GM21447 (cell line): Measurements from ENCODE around the gene CDKL4.
"Not testable (repeated sequence)": the region's sequence is repeated elsewhere in the genome, so short reads cannot be mapped to it uniquely, and the experiment has no call there.

Source experiments
- ATAC-seq: cut with Tn5 transposase; IDR thresholded peaks from one replicate; pipeline ENCODE4 v1.9.1; 2021; ENCODE audit not compliant: unreplicated experiment

The CDKL4 gene

GRCh38 chr2:39243469-39244123, at the start of gene CDKL4:
CDKL4 (minus strand) TSS chr2:39243970.
- no peak for ATAC-seq

- ATAC-seq = no peak
Measured at GRCh38 chr2:39290433-39290832, 46.7 kb upstream of the CDKL4 start.

GRCh38 chr2:39289609-39290008, 45.8 kb upstream of the CDKL4 start:
- ATAC-seq = no peak

GRCh38 chr2:39283561-39283960, 39.8 kb upstream of the CDKL4 start:
- ATAC-seq = no peak

- ATAC-seq = no peak
Measured at GRCh38 chr2:39281391-39281790, 37.6 kb upstream of the CDKL4 start.

- no peak for ATAC-seq
Measured at GRCh38 chr2:39275016-39275415, 31.2 kb upstream of the CDKL4 start.

- no peak for ATAC-seq
Measured at GRCh38 chr2:39269941-39270340, 26.2 kb upstream of the CDKL4 start.

GRCh38 chr2:39266916-39267434, 23.2 kb upstream of the CDKL4 start:
- ATAC-seq = no peak

GRCh38 chr2:39266139-39266805, 22.5 kb upstream of the CDKL4 start:
- ATAC-seq = peak; percentile 76

- ATAC-seq = no peak
Measured at GRCh38 chr2:39265315-39265714, 21.5 kb upstream of the CDKL4 start.

GRCh38 chr2:39264733-39265132, 21.0 kb upstream of the CDKL4 start:
- peak; percentile 69 for ATAC-seq

- ATAC-seq = no peak
Measured at GRCh38 chr2:39260087-39260486, 16.3 kb upstream of the CDKL4 start.

- ATAC-seq = no peak
Measured at GRCh38 chr2:39256040-39256439, 12.3 kb upstream of the CDKL4 start.

- ATAC-seq = no peak
Measured at GRCh38 chr2:39252888-39253518, 9.2 kb upstream of the CDKL4 start.

- no peak for ATAC-seq
Measured at GRCh38 chr2:39247512-39248043, 3.8 kb upstream of the CDKL4 start.

- no peak for ATAC-seq
Measured at GRCh38 chr2:39246382-39246980, 2.7 kb upstream of the CDKL4 start.

GRCh38 chr2:39244963-39245625, 1.3 kb upstream of the CDKL4 start:
- ATAC-seq = not testable (repeated sequence)

- ATAC-seq = not testable (repeated sequence)
Measured at GRCh38 chr2:39244241-39244862, 582 bp upstream of the CDKL4 start.

GRCh38 chr2:39241588-39241987, 2.2 kb downstream of the CDKL4 start:
- ATAC-seq = no peak

GRCh38 chr2:39240758-39241157, 3.0 kb downstream of the CDKL4 start:
- no peak for ATAC-seq
